Esophagus squamous epithelium (tissue), 5 donors: ENCODE results near the gene UGT1A9. TPM values are rescaled to one million over a fixed set of nuclear protein-coding genes. Genes with fewer than 3 reads are reported as not detected.

Experiments used
- DNase-seq: peaks from one replicate; lab custom pipeline; 2025; lab: John Stamatoyannopoulos, UW
- H3K27ac ChIP-seq, 4 donors: fragments of 200-600 bp; sonication (generic); one replicate each; pipeline ENCODE4 v1.5.1; 2016 to 2019; ENCODE audit warnings: mild to moderate bottlenecking in 1 of 4
- H3K27me3 ChIP-seq, 4 donors: fragments of 200-600 bp; sonication (generic); 1 replicate in 3 of 4; 2 replicates in 1 of 4; pipeline versions ENCODE4 v1.5.1 to v1.6.0; 2017 to 2021; ENCODE audit warnings: antibody characterized with exemption in 1 of 4
- H3K36me3 ChIP-seq, 3 donors: fragments of 200-600 bp; sonication (generic); one replicate each; pipeline ENCODE4 v1.5.1; 2016 to 2019
- H3K4me1 ChIP-seq, 3 donors: fragments of 200-600 bp; sonication (generic); one replicate each; pipeline ENCODE4 v1.5.1; 2017 to 2019
- H3K4me3 ChIP-seq, 4 donors: fragments of 200-600 bp; sonication (generic); 1 replicate in 3 of 4; 2 replicates in 1 of 4; pipeline ENCODE4 v1.5.1; 2016 to 2019; ENCODE audit warnings: mild to moderate bottlenecking in 2 of 4, moderate library complexity in 1 of 4
- H3K9me3 ChIP-seq, 3 donors: fragments of 200-600 bp; sonication (generic); one replicate each; pipeline ENCODE4 v1.5.1; 2016 to 2019
- CTCF ChIP-seq, 6 experiments: fragments of 450-650 bp in 4 of 6; fragments of 200-600 bp in 2 of 6; sonication (generic) in 2 of 6; IDR thresholded peaks; one replicate each; pipeline ENCODE4 v1.5.1; 2016 to 2019; ENCODE audit warnings: antibody characterized with exemption in 6 of 6, mild to moderate bottlenecking in 4 of 6, moderate library complexity in 4 of 6
- POLR2A ChIP-seq, 4 donors: fragments of 450-650 bp; IDR thresholded peaks; one replicate each; pipeline ENCODE4 v1.6.1; 2017; ENCODE audit warnings: antibody characterized with exemption in 4 of 4, mild to moderate bottlenecking in 4 of 4, moderate library complexity in 3 of 4
- WGBS, 2 donors: methylation state at CpG; one replicate each; pipeline ENCODE4 v1.1.5; 2018; 5-methylcytosine and 5-hydroxymethylcytosine counted together
- intact Hi-C: fragments of 100-400 bp; cut with DNase I; formaldehyde crosslinking; loops from one replicate; pipeline ENCODE4 v1.15.0; 2022
- total RNA-seq, 4 donors: library from RNA; depleted of rRNA; stranded (reverse); fragments of >200 nt; gene quantifications; one replicate each; pipeline ENCODE4 v1.1.0, GENCODE V29; 2016
- donor health status: DM: yes; HTN: yes; CAD: no.

UGT1A9 gene
- total RNA-seq, 4 donors from 2014 or later, result 0.49 to 1.7 (median 1.2) TPM

DNA sequence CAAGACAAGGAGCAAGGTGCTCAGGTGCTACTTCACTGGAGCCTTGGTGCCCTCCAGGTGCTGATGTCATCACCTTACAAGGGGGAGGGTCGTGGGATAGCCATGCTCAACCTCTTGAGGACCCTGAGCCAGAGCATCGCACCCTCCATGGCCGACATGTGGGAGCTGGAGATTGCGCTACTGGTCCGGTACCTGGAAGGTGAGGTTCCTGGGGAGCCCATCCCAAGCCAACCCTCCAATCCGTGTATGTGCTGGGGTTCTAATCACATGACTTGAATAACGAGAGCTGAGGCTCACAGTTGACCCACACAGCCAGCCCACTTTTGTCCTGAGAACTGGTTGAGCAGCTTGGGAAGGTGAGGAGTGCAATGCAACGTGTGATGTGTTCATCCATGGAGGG, 132.3 kb downstream of the UGT1A9 start:
- H3K27me3 ChIP-seq, result peaks cover 0 to 40% (median 0%) of the 10 kb centered on the region in 4 donors
- no peaks in the 10 kb centered on the region for H3K9me3 ChIP-seq
- intact Hi-C loops, result no loop called here
- H3K36me3 ChIP-seq, result no peaks in the 10 kb centered on the region
- no peak overlapping the region for H3K27ac ChIP-seq
- no peaks in the 10 kb centered on the region for H3K4me1 ChIP-seq
- DNase-seq, result no peak
- no peak overlapping the region for H3K4me3 ChIP-seq
- WGBS, 2 donors, result 30 to 35% methylated on average over 2 to 3 of the region's 8 CpGs
- TF ChIP-seq CTCF (IDR thresholded peaks at IDR 0.05), result no peak
- no peak for TF ChIP-seq POLR2A (IDR thresholded peaks at IDR 0.05)

DNA sequence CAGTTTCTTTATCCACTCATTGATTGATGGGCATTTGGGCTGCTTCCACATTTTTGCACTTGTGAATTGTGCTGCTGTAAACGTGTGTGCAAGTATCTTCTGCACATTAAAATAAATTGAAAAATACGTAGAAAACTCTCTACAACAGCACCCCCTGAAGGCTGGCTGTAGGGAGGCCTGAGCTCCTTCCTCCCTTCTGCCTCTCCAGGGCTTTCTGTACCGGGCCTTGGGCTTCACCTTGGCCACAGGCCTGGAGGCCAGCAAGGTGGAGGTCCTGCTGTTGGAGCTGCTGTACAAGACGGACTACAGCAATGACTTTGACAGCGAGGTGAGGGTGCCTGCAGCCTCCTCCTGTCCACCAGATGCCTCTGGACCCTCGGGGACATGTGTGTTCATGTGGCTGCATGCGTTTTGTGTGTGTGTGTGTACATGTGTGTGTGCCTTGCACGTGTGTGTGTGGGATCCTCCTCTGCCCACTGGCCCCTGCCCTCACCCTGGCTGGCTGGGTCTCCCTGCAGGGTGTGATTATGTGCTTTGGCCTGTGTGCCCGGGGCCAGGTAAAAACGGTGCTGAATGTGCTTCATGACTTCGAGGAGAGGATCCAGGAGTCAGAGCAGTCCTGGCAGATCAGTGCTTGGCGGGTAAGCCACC, 135.6 kb downstream of the UGT1A9 start:
- Histone ChIP-seq H3K9me3 (no peaks in the 10 kb centered on the region), H3K4me1 (no peaks in the 10 kb centered on the region), H3K4me3 (no peak overlapping the region), H3K36me3 (no peaks in the 10 kb centered on the region), H3K27me3 (peaks cover 0 to 53% (median 0%) of the 10 kb centered on the region in 4 donors), H3K27ac (no peak overlapping the region)
- TF ChIP-seq POLR2A (IDR thresholded peaks at IDR 0.05) (no peak), CTCF (IDR thresholded peaks at IDR 0.05) (no peak)
- 63 to 86% methylated on average over 5 to 6 of the region's 12 CpGs for WGBS, 2 donors
- intact Hi-C loops, result no loop called here
- no peak for DNase-seq

DNA sequence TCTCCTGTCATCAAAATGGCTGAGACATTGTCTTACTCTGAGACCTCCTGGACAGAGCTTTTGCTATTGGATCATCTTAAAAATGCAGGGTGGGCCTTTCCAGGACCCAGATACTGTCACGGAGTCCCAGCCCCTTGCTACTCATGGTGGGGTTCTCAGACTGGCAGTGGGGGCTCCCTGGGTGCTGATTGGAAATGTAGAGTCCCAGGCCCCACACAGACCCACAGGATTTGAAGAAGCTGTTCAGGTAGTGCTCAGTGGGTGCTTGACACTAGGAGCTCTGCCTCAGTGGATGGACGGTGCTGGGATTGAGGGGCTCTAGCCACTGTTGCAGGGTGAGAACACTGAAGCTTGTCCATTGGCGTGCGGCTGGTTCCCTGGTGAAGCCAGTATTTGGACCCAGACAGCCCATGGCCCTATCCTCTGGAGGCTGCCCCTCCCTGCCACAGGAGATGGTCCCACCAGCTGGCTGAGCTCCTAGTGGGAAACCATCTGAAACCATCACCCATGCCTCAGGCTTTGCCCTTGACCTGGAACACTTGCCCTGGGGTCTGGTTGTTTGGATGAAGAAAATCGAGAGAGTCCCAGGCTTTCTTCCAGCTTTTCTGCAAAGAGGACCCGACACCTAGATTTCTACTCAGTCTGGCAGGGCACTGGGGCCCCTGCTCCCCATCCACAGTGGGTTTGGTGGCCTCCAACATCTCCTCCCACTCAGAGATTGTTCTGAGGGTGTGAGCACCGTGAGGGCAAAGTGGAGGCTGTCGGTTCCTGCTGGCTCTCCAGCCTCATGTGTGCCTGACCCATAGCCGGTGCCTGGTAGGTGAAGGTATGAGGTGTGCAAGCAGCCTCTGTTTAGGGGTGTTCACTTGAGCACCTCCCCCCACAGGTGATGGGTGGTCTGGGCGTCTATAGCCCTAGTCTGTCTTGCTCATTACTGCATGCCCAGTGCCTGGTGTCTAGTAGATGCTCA, 136.6 kb downstream of the UGT1A9 start:
- H3K27me3 ChIP-seq, result peaks cover 0 to 51% (median 0%) of the 10 kb centered on the region in 4 donors
- H3K9me3 ChIP-seq, result no peaks in the 10 kb centered on the region
- H3K36me3 ChIP-seq, result no peaks in the 10 kb centered on the region
- H3K4me1 ChIP-seq, result no peaks in the 10 kb centered on the region
- no peak for DNase-seq
- no peak overlapping the region for H3K27ac ChIP-seq
- WGBS, 2 donors, result 53% methylated on average over 3 of the region's 10 CpGs; no CpG with 5 or more reads in 1 of the 2 donors
- intact Hi-C loops, result no loop called here
- H3K4me3 ChIP-seq, result no peak overlapping the region
- no peak for TF ChIP-seq CTCF (IDR thresholded peaks at IDR 0.05)
- TF ChIP-seq POLR2A (IDR thresholded peaks at IDR 0.05), result no peak

- Histone ChIP-seq H3K27me3 (peaks cover 0 to 35% (median 0%) of the 10 kb centered on the region in 4 donors), H3K4me1 (no peaks in the 10 kb centered on the region), H3K36me3 (no peaks in the 10 kb centered on the region), H3K9me3 (no peaks in the 10 kb centered on the region), H3K4me3 (no peak overlapping the region), H3K27ac (no peak overlapping the region)
- DNase-seq, result no peak
- intact Hi-C loops, result no loop called here
- WGBS, 2 donors, result 75 to 81% methylated on average over 2 to 6 of the region's 6 CpGs
- TF ChIP-seq CTCF (IDR thresholded peaks at IDR 0.05), result no peak
- no peak for TF ChIP-seq POLR2A (IDR thresholded peaks at IDR 0.05)
These were observed 138.7 kb downstream of the UGT1A9 start for GRCh38 chr2:233810385-233810784.

- Histone ChIP-seq H3K36me3 (no peaks in the 10 kb centered on the region), H3K4me3 (no peak overlapping the region), H3K27me3 (peaks cover 0 to 35% (median 0%) of the 10 kb centered on the region in 4 donors), H3K9me3 (no peaks in the 10 kb centered on the region), H3K4me1 (no peaks in the 10 kb centered on the region), H3K27ac (no peak overlapping the region)
- DNase-seq, result no peak
- WGBS, 2 donors, result 69 to 71% methylated on average over 4 of the region's 4 CpGs
- no peak for TF ChIP-seq CTCF (IDR thresholded peaks at IDR 0.05)
- TF ChIP-seq POLR2A (IDR thresholded peaks at IDR 0.05), result no peak
- intact Hi-C loops, result no loop called here
These were observed 139.4 kb downstream of the UGT1A9 start for GRCh38 chr2:233811087-233811486.
